Fibroblast of lung (primary cell): Measurements from ENCODE around the gene ALPK1. TPM values are rescaled to one million over a fixed set of nuclear protein-coding genes. Genes with fewer than 3 reads are reported as not detected.

Experiments used
- DNase-seq, 2 donors: peaks; one replicate each; pipeline versions ENCODE4 v3.0.0 to v3.0.0-alpha.2; 2010; ENCODE audit warnings: low read depth in 2 of 2
- H2AFZ ChIP-seq: 2 replicates; pipeline ENCODE4 v1.5.1; 2012; ENCODE audit warnings: low read length, control low read depth, inconsistent platforms
- H3K27ac ChIP-seq: 2 replicates; pipeline ENCODE4 v1.5.1; 2011; ENCODE audit warnings: low read length, control low read depth; ENCODE audit not compliant: insufficient read depth
- H3K27me3 ChIP-seq: 2 replicates; pipeline ENCODE4 v1.5.1; 2011; ENCODE audit warnings: mild to moderate bottlenecking, low read length; ENCODE audit not compliant: control insufficient read depth, insufficient read depth
- H3K36me3 ChIP-seq: 2 replicates; pipeline ENCODE4 v1.5.1; 2011; ENCODE audit warnings: low read length; ENCODE audit not compliant: control insufficient read depth, insufficient read depth
- H3K4me1 ChIP-seq: 2 replicates; pipeline ENCODE4 v1.5.1; 2011; ENCODE audit warnings: low read length; ENCODE audit not compliant: control insufficient read depth, insufficient read depth; ENCODE audit errors: extremely low read depth
- H3K4me2 ChIP-seq: 2 replicates; pipeline ENCODE4 v1.5.1; 2011; ENCODE audit warnings: low read length, control low read depth; ENCODE audit not compliant: insufficient read depth; ENCODE audit errors: extremely low read depth
- H3K4me3 ChIP-seq, 4 experiments: fragments of 200-600 bp in 1 of 4; sonication (generic) in 1 of 4; replicated peaks in 1 of 4; 2 replicates each; pipeline ENCODE4 v1.5.1; 2011 to 2016; ENCODE audit warnings: low read length in 4 of 4, low read depth in 3 of 4, mild to moderate bottlenecking in 3 of 4, control low read depth in 2 of 4, inconsistent platforms in 1 of 4, mixed read lengths in 1 of 4; ENCODE audit not compliant: insufficient read depth in 1 of 4; ENCODE audit errors: control extremely low read depth in 1 of 4
- H3K79me2 ChIP-seq: 2 replicates; pipeline ENCODE4 v1.5.1; 2012; ENCODE audit warnings: mild to moderate bottlenecking, low read length, inconsistent platforms; ENCODE audit not compliant: control insufficient read depth, insufficient read depth
- H3K9ac ChIP-seq: 2 replicates; pipeline ENCODE4 v1.5.1; 2011; ENCODE audit warnings: mild to moderate bottlenecking, low read length, control low read depth; ENCODE audit not compliant: insufficient read depth
- H3K9me3 ChIP-seq: 2 replicates; pipeline ENCODE4 v1.5.1; 2012; ENCODE audit warnings: low read depth, low read length; ENCODE audit not compliant: control insufficient read depth, insufficient read depth
- H4K20me1 ChIP-seq: 2 replicates; pipeline ENCODE4 v1.5.1; 2011; ENCODE audit warnings: low read length; ENCODE audit not compliant: control insufficient read depth, insufficient read depth; ENCODE audit errors: extremely low read depth
- CTCF ChIP-seq, 2 donors: IDR thresholded peaks in 1 of 2; conservative IDR thresholded peaks in 1 of 2; 1 replicate in 1 of 2; 2 replicates in 1 of 2; pipeline ENCODE4 v1.5.1; 2011 to 2012; ENCODE audit warnings: low read length in 2 of 2, control low read depth in 1 of 2, inconsistent platforms in 1 of 2, low read depth in 1 of 2, mild to moderate bottlenecking in 1 of 2
- EZH2 ChIP-seq: IDR thresholded peaks from 2 replicates; pipeline ENCODE4 v1.5.1; 2012; ENCODE audit warnings: low read length, control low read depth, mild to moderate bottlenecking; ENCODE audit errors: missing control alignments
- polyA plus RNA-seq, 2 donors: library from polyadenylated mRNA; depleted of rRNA in 1 of 2; stranded (reverse) in 1 of 2; unstranded in 1 of 2; fragments of >200 nt; gene quantifications; 2 replicates each; pipeline ENCODE4 v1.2.1, GENCODE V29; 2011 to 2012; ENCODE audit warnings: missing spikeins in 1 of 2
- total RNA-seq: library from RNA; depleted of rRNA; stranded (reverse); fragments of >200 nt; gene quantifications from 2 replicates; pipeline ENCODE4 v1.2.1, GENCODE V29; 2014

Gene ALPK1
- total and polyA plus RNA-seq, 2 donors (not counting 1 experiment from before 2014, with no cell fraction given): 9.3 to 50.2 TPM

DNA sequence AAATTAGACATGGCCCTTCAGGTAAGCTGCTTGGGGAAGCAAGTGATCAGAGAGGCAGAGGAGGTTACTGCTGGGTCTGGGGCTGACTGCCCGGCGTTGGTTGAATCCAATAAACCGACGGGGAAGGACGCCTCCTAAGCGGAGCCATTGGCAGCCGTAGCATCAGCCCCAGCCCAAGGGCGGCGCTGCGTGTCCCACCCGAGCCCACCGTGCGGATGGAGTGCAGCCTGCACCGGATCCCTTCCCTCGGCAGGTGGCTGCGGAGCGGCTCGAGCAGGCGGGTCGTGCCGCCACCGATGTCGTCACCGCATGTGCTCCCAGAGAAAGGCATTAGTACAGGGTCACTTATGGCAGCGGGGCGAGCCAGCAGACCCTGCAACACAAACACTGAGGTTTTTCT, 82.1 kb downstream of the ALPK1 start:
- Histone ChIP-seq H4K20me1 (no peaks in the 10 kb centered on the region), H2AFZ (no peak overlapping the region), H3K79me2 (no peaks in the 10 kb centered on the region), H3K27me3 (no peaks in the 10 kb centered on the region), H3K9ac (no peak overlapping the region), H3K4me3 (no peak overlapping the region), H3K4me1 (no peaks in the 10 kb centered on the region), H3K4me2 (no peak overlapping the region), H3K27ac (no peak overlapping the region), H3K36me3 (no peaks in the 10 kb centered on the region), H3K9me3 (no peaks in the 10 kb centered on the region)
- no peak for TF ChIP-seq EZH2
- no peak for TF ChIP-seq CTCF (conservative IDR thresholded peaks at IDR 0.05 in 1 of 2, IDR thresholded peaks at IDR 0.05 in 1 of 2; ENCODE audit: low read depth in 1 of 2, low read length in 2 of 2)
- DNase-seq: peak in 1 of 2 donors; percentile 4

- Histone ChIP-seq H3K79me2 (no peaks in the 10 kb centered on the region), H3K9me3 (no peaks in the 10 kb centered on the region), H3K27ac (no peak overlapping the region), H3K4me3 (no peak overlapping the region), H3K36me3 (no peaks in the 10 kb centered on the region), H2AFZ (no peak overlapping the region), H3K4me1 (no peaks in the 10 kb centered on the region), H3K9ac (no peak overlapping the region), H3K27me3 (no peaks in the 10 kb centered on the region), H4K20me1 (no peaks in the 10 kb centered on the region), H3K4me2 (no peak overlapping the region)
- no peak for DNase-seq
- TF ChIP-seq EZH2: no peak
- TF ChIP-seq CTCF (conservative IDR thresholded peaks at IDR 0.05 in 1 of 2, IDR thresholded peaks at IDR 0.05 in 1 of 2; ENCODE audit: low read depth in 1 of 2, low read length in 2 of 2): no peak
These were observed 85.0 kb downstream of the ALPK1 start for GRCh38 chr4:112381996-112382692.

DNA sequence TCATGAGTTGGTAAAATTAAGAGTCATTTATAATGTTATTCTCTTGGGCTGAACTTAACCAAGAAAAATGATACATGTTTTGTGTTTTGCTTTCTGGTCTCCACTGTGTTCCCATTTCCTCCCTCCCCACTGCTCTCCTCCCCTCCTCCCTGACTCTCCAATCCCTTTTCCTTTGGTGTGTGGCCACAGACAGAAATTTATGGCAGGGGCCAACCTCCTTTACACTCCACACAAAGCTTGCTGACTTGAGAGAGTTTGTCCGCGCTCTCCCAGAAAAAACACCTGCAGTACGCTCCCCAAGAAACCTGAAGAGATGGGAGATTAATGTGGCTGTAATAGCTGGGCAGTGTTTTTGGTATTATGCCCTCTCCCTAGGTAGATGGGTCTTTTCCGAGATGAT, 88.9 kb downstream of the ALPK1 start:
- Histone ChIP-seq H2AFZ (no peak overlapping the region), H3K79me2 (no peaks in the 10 kb centered on the region), H3K9ac (no peak overlapping the region), H3K27me3 (no peaks in the 10 kb centered on the region), H4K20me1 (no peaks in the 10 kb centered on the region), H3K4me3 (no peak overlapping the region), H3K4me2 (no peak overlapping the region), H3K9me3 (no peaks in the 10 kb centered on the region), H3K4me1 (no peaks in the 10 kb centered on the region), H3K27ac (no peak overlapping the region), H3K36me3 (no peaks in the 10 kb centered on the region)
- TF ChIP-seq CTCF (conservative IDR thresholded peaks at IDR 0.05 in 1 of 2, IDR thresholded peaks at IDR 0.05 in 1 of 2; ENCODE audit: low read depth in 1 of 2, low read length in 2 of 2) (no peak), EZH2 (no peak)
- no peak for DNase-seq
